WTC11 (cell line): Measurements from ENCODE around the gene CCDC92. TPM values are rescaled to one million over a fixed set of nuclear protein-coding genes. Genes with fewer than 3 reads are reported as not detected.

Source experiments
- ATAC-seq: fragments of 200-7000 bp; cut with Tn5 transposase; 2 replicates; pipeline ENCODE4 v1.10.0; 2021; ENCODE audit warnings: mild to moderate bottlenecking, moderate library complexity
- CTCF ChIA-PET: fragments of 300-600 bp; sonication (Branson Sonifier 250); formaldehyde crosslinking; loops from one replicate; lab custom pipeline; 2021; ENCODE audit warnings: antibody characterized with exemption; lab: Charles Lee
- POLR2A ChIA-PET: fragments of 350-600 bp; sonication (Branson Sonifier 250); formaldehyde crosslinking; loops from one replicate; lab custom pipeline; 2021; ENCODE audit warnings: antibody characterized with exemption; lab: Charles Lee
- DNase-seq: peaks from one replicate; pipeline ENCODE4 v3.0.0; 2021; ENCODE audit warnings: low spot score
- H3K27ac Mint-ChIP-seq: 2 replicates; pipeline ENCODE4 v1.8.0; 2021; ENCODE audit warnings: mixed read lengths
- H3K27me3 Mint-ChIP-seq: 2 replicates; pipeline ENCODE4 v1.8.0; 2021; ENCODE audit warnings: low read depth, mild to moderate bottlenecking, moderate library complexity, mixed read lengths
- H3K36me3 Mint-ChIP-seq: 2 replicates; pipeline ENCODE4 v1.8.0; 2021; ENCODE audit warnings: mixed read lengths
- H3K4me1 Mint-ChIP-seq: 2 replicates; pipeline ENCODE4 v1.8.0; 2022; ENCODE audit warnings: mixed read lengths
- H3K4me3 Mint-ChIP-seq: 2 replicates; pipeline ENCODE4 v1.8.0; 2021; ENCODE audit warnings: mild to moderate bottlenecking, moderate library complexity, mixed read lengths
- H3K9me3 Mint-ChIP-seq: 2 replicates; pipeline ENCODE4 v1.8.0; 2021; ENCODE audit warnings: mixed read lengths
- ATF1 ChIP-seq: sonication (generic); formaldehyde crosslinking; IDR thresholded peaks from 2 replicates; pipeline ENCODE4 v1.8.1; 2023; ENCODE audit warnings: mild to moderate bottlenecking, moderate library complexity, missing genetic modification reagents
- ATF6 ChIP-seq: sonication (generic); formaldehyde crosslinking; IDR thresholded peaks from 2 replicates; pipeline ENCODE4 v1.8.1; 2023; ENCODE audit warnings: mild to moderate bottlenecking, missing genetic modification reagents
- CDX4 ChIP-seq: fragments of 250-450 bp; sonication (Bioruptor Pico); IDR thresholded peaks from 2 replicates; pipeline ENCODE4 v1.9.0; 2021; ENCODE audit warnings: moderate library complexity, mild to moderate bottlenecking, inconsistent platforms, borderline replicate concordance
- GRHL2 ChIP-seq: fragments of 250-450 bp; sonication (Bioruptor Pico); IDR thresholded peaks from 2 replicates; pipeline ENCODE4 v1.8.0; 2022; ENCODE audit warnings: mild to moderate bottlenecking, moderate library complexity; ENCODE audit not compliant: insufficient replicate concordance, severe bottlenecking
- IRF1 ChIP-seq: sonication (generic); formaldehyde crosslinking; IDR thresholded peaks from 2 replicates; pipeline ENCODE4 v1.8.0; 2023; ENCODE audit warnings: missing genetic modification reagents
- MLX ChIP-seq: sonication (generic); formaldehyde crosslinking; IDR thresholded peaks from 2 replicates; pipeline ENCODE4 v1.8.1; 2023; ENCODE audit warnings: mild to moderate bottlenecking, missing genetic modification reagents, moderate library complexity
- MYBL2 ChIP-seq: sonication (generic); formaldehyde crosslinking; IDR thresholded peaks from 2 replicates; pipeline ENCODE4 v1.8.1; 2023; ENCODE audit warnings: mild to moderate bottlenecking, moderate library complexity, missing genetic modification reagents
- RORB ChIP-seq: fragments of 250-450 bp; sonication (Bioruptor Pico); IDR thresholded peaks from 2 replicates; pipeline ENCODE4 v1.9.0; 2021; ENCODE audit warnings: mild to moderate bottlenecking
- SP1 ChIP-seq: sonication (generic); formaldehyde crosslinking; conservative IDR thresholded peaks from 2 replicates; pipeline ENCODE4 v1.8.1; 2022; ENCODE audit warnings: missing genetic modification reagents
- ZNF232 ChIP-seq: sonication (generic); formaldehyde crosslinking; IDR thresholded peaks from 2 replicates; pipeline ENCODE4 v1.8.0; 2022; ENCODE audit warnings: mild to moderate bottlenecking, missing genetic modification reagents
- ZNF423 ChIP-seq: fragments of 250-450 bp; sonication (Bioruptor Pico); IDR thresholded peaks from 2 replicates; pipeline ENCODE4 v2.1.2; 2022; ENCODE audit warnings: mild to moderate bottlenecking, moderate library complexity
- ZNF512 ChIP-seq: sonication (generic); formaldehyde crosslinking; IDR thresholded peaks from 2 replicates; pipeline ENCODE4 v1.8.1; 2022; ENCODE audit warnings: missing genetic modification reagents, borderline replicate concordance
- ZNF532 ChIP-seq: fragments of 250-450 bp; sonication (Bioruptor Pico); IDR thresholded peaks from 2 replicates; pipeline ENCODE4 v1.9.0; 2021; ENCODE audit warnings: mild to moderate bottlenecking, borderline replicate concordance
- ZNF671 ChIP-seq: fragments of 250-450 bp; sonication (Bioruptor Pico); IDR thresholded peaks from 2 replicates; pipeline ENCODE4 v1.8.0; 2021; ENCODE audit warnings: mild to moderate bottlenecking
- total RNA-seq: library from RNA; stranded (reverse); gene quantifications from 3 replicates; pipeline ENCODE4 v1.2.3, GENCODE V29; 2021

Gene CCDC92
- total RNA-seq, 1 experiment from 2014 or later = 2.7 TPM

GRCh38 chr12:123949770-123950165 is 22.9 kb downstream of the CCDC92 start:
- TF ChIP-seq IRF1 (CRISPR knock-in tag) (no peak), MLX (CRISPR knock-in tag) (no peak), ZNF671 (CRISPR knock-in tag) (no peak), GRHL2 (CRISPR knock-in tag) (no peak), ZNF512 (CRISPR knock-in tag) (no peak), ZNF232 (no peak), CDX4 (no peak)
- Mint-ChIP-seq H3K36me3 (no peaks in the 10 kb centered on the region), H3K9me3 (no peaks in the 10 kb centered on the region), H3K4me1 (no peaks in the 10 kb centered on the region), H3K27me3 (peaks cover 37% of the 10 kb centered on the region), H3K27ac (no peak overlapping the region), H3K4me3 (no peak overlapping the region)
- ATAC-seq = no peak
- POLR2A ChIA-PET = no interaction called here
- no peak for DNase-seq
- CTCF ChIA-PET = interaction anchor here (2.5 kb wide), 1 partner anchor 11 kb away, joined by 8 read pairs; no protein-coding TSS in a partner anchor

- H3K4me3 Mint-ChIP-seq = no peak overlapping the region
- H3K27ac Mint-ChIP-seq = no peak overlapping the region
Observed at GRCh38 chr12:123948796-123949769, 23.5 kb downstream of the CCDC92 start.

More at GRCh38 chr12:123948796-123949769, 23.5 kb downstream of the CCDC92 start:
- no peaks in the 10 kb centered on the region for H3K9me3 Mint-ChIP-seq
- no peak for DNase-seq
- H3K36me3 Mint-ChIP-seq = no peaks in the 10 kb centered on the region
- TF ChIP-seq SP1 (CRISPR knock-in tag) (no peak), IRF1 (CRISPR knock-in tag) (no peak), ZNF532 (CRISPR knock-in tag) (no peak), ZNF232 (no peak), MYBL2 (CRISPR knock-in tag) (no peak), ZNF423 (CRISPR knock-in tag) (no peak), ATF1 (CRISPR knock-in tag) (no peak), RORB (CRISPR knock-in tag) (no peak), ATF6 (no peak)
- TF ChIP-seq, all 79 proteins: peak for 0
- ChIA-PET CTCF (interaction anchor here (2.5 kb wide), 1 partner anchor 10 kb away, joined by 8 read pairs; no protein-coding TSS in a partner anchor), POLR2A (no interaction called here)
- Mint-ChIP-seq H3K27me3 (peaks cover 35% of the 10 kb centered on the region), H3K4me1 (no peaks in the 10 kb centered on the region)
- no peak for ATAC-seq
